IMR-90 (cell line): ENCODE measurements around the gene AQP12A. TPM values are rescaled to one million over a fixed set of nuclear protein-coding genes. Genes with fewer than 3 reads are reported as not detected.

ENCODE experiments used
- ATAC-seq: fragments of 200-7000 bp; cut with Tn5 transposase; 2 replicates; pipeline ENCODE4 v1.9.1; 2020; ENCODE audit warnings: low read depth, mild to moderate bottlenecking, moderate library complexity
- BruUV-seq: library from RNA; stranded (reverse); fragments of 400-500 nt; replicated peaks from 2 replicates; lab custom pipeline; 2021; lab: Mats Ljungman, UMichigan
- CTCF ChIA-PET: fragments of 300-600 bp; formaldehyde crosslinking; extraction: SDS; loops from one replicate; lab custom pipeline; 2021; ENCODE audit warnings: antibody characterized with exemption; lab: Yijun Ruan, JAX
- POLR2A ChIA-PET: fragments of 300-600 bp; sonication (Branson Sonifier 250); formaldehyde crosslinking; loops from one replicate; lab custom pipeline; 2022; ENCODE audit warnings: antibody characterized with exemption; ENCODE audit not compliant: unreplicated experiment; lab: Charles Lee
- DNase-seq: peaks from one replicate; pipeline ENCODE4 v3.0.0; 2013
- H2AFZ ChIP-seq: replicated peaks from 2 replicates; pipeline ENCODE3; 2013; ENCODE audit warnings: low read length, mild to moderate bottlenecking; ENCODE audit not compliant: poor library complexity
- H2AK5ac ChIP-seq: 2 replicates; pipeline ENCODE4 v1.6.1; 2013; ENCODE audit warnings: low read depth, low read length, inconsistent platforms
- H2AK9ac ChIP-seq: replicated peaks from 2 replicates; pipeline ENCODE3; 2013; ENCODE audit warnings: mild to moderate bottlenecking, low read depth, low read length, moderate library complexity; ENCODE audit not compliant: poor library complexity
- H2BK120ac ChIP-seq: 2 replicates; pipeline ENCODE4 v1.6.1; 2013; ENCODE audit warnings: low read depth, low read length, inconsistent platforms
- H2BK15ac ChIP-seq: 3 replicates; pipeline ENCODE4 v1.6.1; 2013; ENCODE audit warnings: low read depth, low read length, inconsistent platforms
- H2BK20ac ChIP-seq: 2 replicates; pipeline ENCODE4 v1.6.1; 2013; ENCODE audit warnings: low read depth, mild to moderate bottlenecking, inconsistent platforms, low read length, moderate library complexity
- H2BK5ac ChIP-seq: 2 replicates; pipeline ENCODE4 v1.6.1; 2013; ENCODE audit warnings: mild to moderate bottlenecking, low read depth, low read length, inconsistent platforms; ENCODE audit not compliant: poor library complexity, severe bottlenecking
- H3K14ac ChIP-seq: replicated peaks from 2 replicates; pipeline ENCODE4 v1.6.1; 2013; ENCODE audit warnings: low read depth, low read length, inconsistent platforms
- H3K18ac ChIP-seq: 2 replicates; pipeline ENCODE4 v1.6.1; 2013; ENCODE audit warnings: low read depth, low read length, control low read depth
- H3K23ac ChIP-seq: 2 replicates; pipeline ENCODE4 v1.6.1; 2013; ENCODE audit warnings: low read depth, low read length, inconsistent platforms
- H3K27ac ChIP-seq: 2 replicates; pipeline ENCODE4 v1.5.1; 2013; ENCODE audit warnings: mild to moderate bottlenecking, control low read depth, low read length; ENCODE audit not compliant: insufficient read depth
- H3K27me3 ChIP-seq: 2 replicates; pipeline ENCODE4 v1.6.1; 2013; ENCODE audit warnings: low read length; ENCODE audit not compliant: control insufficient read depth, insufficient read depth
- H3K36me3 ChIP-seq: 2 replicates; pipeline ENCODE4 v1.6.1; 2013; ENCODE audit warnings: low read length, mixed read lengths; ENCODE audit not compliant: control insufficient read depth, insufficient read depth
- H3K4ac ChIP-seq: 2 replicates; pipeline ENCODE4 v1.6.1; 2013; ENCODE audit warnings: low read depth, low read length, inconsistent platforms
- H3K4me1 ChIP-seq: 2 replicates; pipeline ENCODE4 v1.6.1; 2013; ENCODE audit warnings: low read length, mixed read lengths; ENCODE audit not compliant: control insufficient read depth, insufficient read depth
- H3K4me2 ChIP-seq: 2 replicates; pipeline ENCODE4 v1.6.1; 2013; ENCODE audit warnings: low read depth, mild to moderate bottlenecking, control low read depth, low read length, moderate library complexity
- H3K4me3 ChIP-seq: 2 replicates; pipeline ENCODE4 v1.5.1; 2013; ENCODE audit warnings: low read depth, mild to moderate bottlenecking, control low read depth, low read length, moderate library complexity; ENCODE audit not compliant: insufficient read depth
- H3K56ac ChIP-seq: 2 replicates; pipeline ENCODE4 v1.6.1; 2013; ENCODE audit warnings: low read length, inconsistent platforms; ENCODE audit not compliant: insufficient read depth; ENCODE audit errors: extremely low read depth
- H3K79me1 ChIP-seq, 2 experiments: 2 replicates each; pipeline ENCODE4 v1.6.1; 2013; ENCODE audit warnings: low read length in 2 of 2, inconsistent platforms in 1 of 2, low read depth in 1 of 2
- H3K9ac ChIP-seq: 2 replicates; pipeline ENCODE4 v1.6.1; 2013; ENCODE audit warnings: low read depth, low read length, control low read depth
- H3K9me1 ChIP-seq: 2 replicates; pipeline ENCODE4 v1.6.1; 2013; ENCODE audit warnings: low read length, inconsistent platforms; ENCODE audit not compliant: insufficient read depth
- H3K9me3 ChIP-seq: 2 replicates; pipeline ENCODE4 v1.6.1; 2013; ENCODE audit warnings: low read length; ENCODE audit not compliant: control insufficient read depth, insufficient read depth
- H4K20me1 ChIP-seq: 2 replicates; pipeline ENCODE4 v1.6.1; 2013; ENCODE audit warnings: low read length, inconsistent platforms; ENCODE audit not compliant: insufficient read depth
- H4K5ac ChIP-seq: 2 replicates; pipeline ENCODE4 v1.6.1; 2013; ENCODE audit warnings: mild to moderate bottlenecking, low read depth, low read length, control low read depth
- H4K8ac ChIP-seq, 2 experiments: 2 replicates each; pipeline ENCODE4 v1.6.1; 2013; ENCODE audit warnings: low read depth in 2 of 2, low read length in 2 of 2, control low read depth in 1 of 2, inconsistent platforms in 1 of 2
- H4K91ac ChIP-seq: 2 replicates; pipeline ENCODE4 v1.6.1; 2013; ENCODE audit warnings: low read depth, low read length, inconsistent platforms; ENCODE audit not compliant: insufficient read depth
- BHLHE40 ChIP-seq: fragments of 150-350 bp; IDR thresholded peaks from 2 replicates; pipeline ENCODE4 v1.6.1; 2016; ENCODE audit warnings: mild to moderate bottlenecking, low read depth, low read length
- CEBPB ChIP-seq: IDR thresholded peaks from 2 replicates; pipeline ENCODE4 v1.6.1; 2012; ENCODE audit warnings: low read depth, low read length, improper control_type of control experiment
- CHD1 ChIP-seq: IDR thresholded peaks from 2 replicates; pipeline ENCODE4 v1.6.1; 2012; ENCODE audit warnings: low read depth, low read length, improper control_type of control experiment
- CTCF ChIP-seq: conservative IDR thresholded peaks from 2 replicates; pipeline ENCODE4 v1.5.1; 2012; ENCODE audit warnings: mild to moderate bottlenecking, low read depth, low read length, improper control_type of control experiment
- FOS ChIP-seq: fragments of 150-350 bp; IDR thresholded peaks from 2 replicates; pipeline ENCODE4 v1.6.1; 2016; ENCODE audit warnings: low read depth, low read length
- MAFK ChIP-seq: IDR thresholded peaks from 2 replicates; pipeline ENCODE4 v1.6.1; 2012; ENCODE audit warnings: low read depth, low read length, improper control_type of control experiment
- MAZ ChIP-seq: IDR thresholded peaks from 2 replicates; pipeline ENCODE4 v1.6.1; 2012; ENCODE audit warnings: low read depth, mild to moderate bottlenecking, low read length, improper control_type of control experiment, moderate library complexity, borderline replicate concordance
- MXI1 ChIP-seq: IDR thresholded peaks from 2 replicates; pipeline ENCODE4 v1.6.1; 2012; ENCODE audit warnings: low read depth, mild to moderate bottlenecking, low read length, moderate library complexity, borderline replicate concordance
- NFE2L2 ChIP-seq: fragments of 150-350 bp; IDR thresholded peaks from 2 replicates; pipeline ENCODE4 v1.6.1; 2016; ENCODE audit warnings: low read depth, mild to moderate bottlenecking, low read length
- POLR2A ChIP-seq: IDR thresholded peaks from 2 replicates; pipeline ENCODE4 v1.6.1; 2012; ENCODE audit warnings: mild to moderate bottlenecking, low read depth, low read length
- RAD21 ChIP-seq: IDR thresholded peaks from 2 replicates; pipeline ENCODE4 v1.6.1; 2012; ENCODE audit warnings: low read length, improper control_type of control experiment
- RCOR1 ChIP-seq: IDR thresholded peaks from 2 replicates; pipeline ENCODE4 v1.6.1; 2012; ENCODE audit warnings: mild to moderate bottlenecking, low read length, improper control_type of control experiment; ENCODE audit not compliant: insufficient replicate concordance
- SMC3 ChIP-seq: fragments of 150-350 bp; IDR thresholded peaks from 2 replicates; pipeline ENCODE4 v1.6.1; 2016; ENCODE audit warnings: low read depth, mild to moderate bottlenecking, antibody characterized with exemption, low read length, moderate library complexity
- WGBS, 2 experiments: methylation state at CpG; one replicate each; pipeline versions ENCODE4 v1.1.5 to v1.1.7; 2013; ENCODE audit warnings: missing lambda C conversion rate in 2 of 2; ENCODE audit not compliant: insufficient read length in 1 of 2; ENCODE audit errors: extremely low coverage in 2 of 2; 5-methylcytosine and 5-hydroxymethylcytosine counted together
- dilution Hi-C: fragments of 300-500 bp; cut with HindIII; formaldehyde crosslinking; loops from one replicate; pipeline ENCODE4 v1.14.3; 2018; ENCODE audit warnings: low sequenced_read_pairs; ENCODE audit not compliant: unreplicated experiment
- in situ Hi-C: fragments of 300-500 bp; cut with MboI; formaldehyde crosslinking; loops from 3 replicates; pipeline ENCODE4 v1.14.3; 2019; ENCODE audit warnings: low sequenced_read_pairs, inconsistent platforms, mixed read lengths
- intact Hi-C: fragments of 100-400 bp; cut with micrococcal nuclease; formaldehyde crosslinking; loops from 2 replicates; pipeline ENCODE4 v1.10.0; 2022
- polyA plus RNA-seq, 3 experiments: library from polyadenylated mRNA; depleted of rRNA; stranded (reverse); fragments of >200 nt; gene quantifications; 2 replicates each; pipeline ENCODE4 v1.2.3, GENCODE V29; 2012; ENCODE audit warnings: low replicate concordance in 1 of 3
- total RNA-seq: library from RNA; depleted of rRNA; stranded (reverse); fragments of >200 nt; gene quantifications from 2 replicates; pipeline ENCODE4 v1.2.3, GENCODE V29; 2012
- TF ChIP-seq, protein P1 (sequence below): fragments of 150-350 bp; IDR thresholded peaks from 2 replicates; pipeline ENCODE4 v1.6.1; 2017; ENCODE audit warnings: mild to moderate bottlenecking, antibody characterized with exemption, low read length, low read depth
- TF ChIP-seq, protein P2 (sequence below): fragments of 150-350 bp; IDR thresholded peaks from 2 replicates; pipeline ENCODE4 v1.6.1; 2016; ENCODE audit warnings: low read depth, mild to moderate bottlenecking, low read length, moderate library complexity, borderline replicate concordance

The AQP12A gene
- total and polyA plus RNA-seq, 2 of the 4 experiments (the other 2 are of a cell fraction): not detected

- ChIA-PET POLR2A (no interaction called here), CTCF (no interaction called here)
- H3K23ac ChIP-seq: no peak overlapping the region
- no peak overlapping the region for H3K4me3 ChIP-seq
- no peak for DNase-seq
- H2BK20ac ChIP-seq: no peak overlapping the region
- no peak overlapping the region for H2AK9ac ChIP-seq
- H2BK5ac ChIP-seq: no peak overlapping the region
- dilution Hi-C loops (no loop called here), intact Hi-C loops (no loop called here), in situ Hi-C loops (no loop called here)
- H4K20me1 ChIP-seq: no peaks in the 10 kb centered on the region; the same call in 1 of the 2 replicates
- no peak for TF ChIP-seq RAD21
- TF ChIP-seq CHD1: no peak
- no peak for TF ChIP-seq SMC3
- no peak for TF ChIP-seq BHLHE40
- no peak for TF ChIP-seq MAFK
- no peak for TF ChIP-seq NFE2L2
- TF ChIP-seq, protein P1, sequence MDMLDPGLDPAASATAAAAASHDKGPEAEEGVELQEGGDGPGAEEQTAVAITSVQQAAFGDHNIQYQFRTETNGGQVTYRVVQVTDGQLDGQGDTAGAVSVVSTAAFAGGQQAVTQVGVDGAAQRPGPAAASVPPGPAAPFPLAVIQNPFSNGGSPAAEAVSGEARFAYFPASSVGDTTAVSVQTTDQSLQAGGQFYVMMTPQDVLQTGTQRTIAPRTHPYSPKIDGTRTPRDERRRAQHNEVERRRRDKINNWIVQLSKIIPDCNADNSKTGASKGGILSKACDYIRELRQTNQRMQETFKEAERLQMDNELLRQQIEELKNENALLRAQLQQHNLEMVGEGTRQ: no peak
- TF ChIP-seq FOS: no peak
- TF ChIP-seq CEBPB: no peak
- TF ChIP-seq POLR2A: no peak
- TF ChIP-seq, protein P2, sequence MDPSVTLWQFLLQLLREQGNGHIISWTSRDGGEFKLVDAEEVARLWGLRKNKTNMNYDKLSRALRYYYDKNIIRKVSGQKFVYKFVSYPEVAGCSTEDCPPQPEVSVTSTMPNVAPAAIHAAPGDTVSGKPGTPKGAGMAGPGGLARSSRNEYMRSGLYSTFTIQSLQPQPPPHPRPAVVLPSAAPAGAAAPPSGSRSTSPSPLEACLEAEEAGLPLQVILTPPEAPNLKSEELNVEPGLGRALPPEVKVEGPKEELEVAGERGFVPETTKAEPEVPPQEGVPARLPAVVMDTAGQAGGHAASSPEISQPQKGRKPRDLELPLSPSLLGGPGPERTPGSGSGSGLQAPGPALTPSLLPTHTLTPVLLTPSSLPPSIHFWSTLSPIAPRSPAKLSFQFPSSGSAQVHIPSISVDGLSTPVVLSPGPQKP: no peak
- TF ChIP-seq MXI1: no peak
- TF ChIP-seq RCOR1: no peak
- TF ChIP-seq CTCF: no peak
- TF ChIP-seq MAZ: no peak
- no peaks in the 10 kb centered on the region for H3K9me1 ChIP-seq
- no peak overlapping the region for H2AFZ ChIP-seq
- no peak for ATAC-seq
- H4K5ac ChIP-seq: no peak overlapping the region
- H4K8ac ChIP-seq: no peak overlapping the region
- no peak overlapping the region for H2BK15ac ChIP-seq
- no peak overlapping the region for H3K14ac ChIP-seq
- H3K56ac ChIP-seq: no peak overlapping the region
- BruUV-seq: no TSS peak
- no peaks in the 10 kb centered on the region for H3K36me3 ChIP-seq
- no peaks in the 10 kb centered on the region for H3K4me1 ChIP-seq
- peaks cover 33% of the 10 kb centered on the region; the same call in 1 of the 2 replicates for H3K27me3 ChIP-seq
- H3K9ac ChIP-seq: no peak overlapping the region
- no peak overlapping the region for H3K18ac ChIP-seq
- no peak overlapping the region for H3K27ac ChIP-seq
- H2BK120ac ChIP-seq: no peak overlapping the region
- H3K9me3 ChIP-seq: no peaks in the 10 kb centered on the region
- H3K4me2 ChIP-seq: no peak overlapping the region
- WGBS, 2 experiments: 80% methylated on average over 1 of the region's 10 CpGs; no CpG with 5 or more reads in 1 of the 2 experiments
- H3K4ac ChIP-seq: no peak overlapping the region
- no peak overlapping the region for H4K91ac ChIP-seq
- no peak overlapping the region for H2AK5ac ChIP-seq
- H3K79me1 ChIP-seq: no peaks in the 10 kb centered on the region
Measured at GRCh38 chr2:240724431-240724830, 32.8 kb downstream of the AQP12A start.
